Ascending aorta (tissue), 2 donors: ENCODE data around the gene NELL1. TPM values are rescaled to one million over a fixed set of nuclear protein-coding genes. Genes with fewer than 3 reads are reported as not detected.

Experiments used
- DNase-seq, 2 donors: peaks; one replicate each; pipeline ENCODE4 v3.0.0-alpha.2; 2019; ENCODE audit warnings: low spot score in 2 of 2
- H3K27ac ChIP-seq, 2 donors: fragments of 200-600 bp; sonication (generic); one replicate each; pipeline ENCODE4 v1.5.1; 2016 to 2017; ENCODE audit warnings: mild to moderate bottlenecking in 1 of 2
- H3K27me3 ChIP-seq: fragments of 200-600 bp; sonication (generic); one replicate; pipeline ENCODE4 v1.5.1; 2017
- H3K36me3 ChIP-seq, 2 donors: fragments of 200-600 bp; sonication (generic); one replicate each; pipeline ENCODE4 v1.5.1; 2016
- H3K4me1 ChIP-seq, 2 donors: fragments of 200-600 bp; sonication (generic); one replicate each; pipeline ENCODE4 v1.5.1; 2016 to 2017; ENCODE audit warnings: mild to moderate bottlenecking in 1 of 2
- H3K4me3 ChIP-seq, 2 donors: fragments of 200-600 bp; sonication (generic); one replicate each; pipeline ENCODE4 v1.5.1; 2016 to 2017; ENCODE audit warnings: mild to moderate bottlenecking in 1 of 2
- H3K9me3 ChIP-seq, 2 donors: fragments of 200-600 bp; sonication (generic); one replicate each; pipeline ENCODE4 v1.5.1; 2016
- intact Hi-C: fragments of 100-400 bp; cut with DNase I; formaldehyde crosslinking; loops from one replicate; pipeline ENCODE4 v1.15.1; 2023
- total RNA-seq: library from RNA; depleted of rRNA; stranded (reverse); fragments of >200 nt; gene quantifications from one replicate; pipeline ENCODE4 v1.1.0, GENCODE V29; 2016
- TF ChIP-seq, protein P1 (sequence below), 3 experiments: fragments of 200-600 bp in 2 of 3; fragments of 450-650 bp in 1 of 3; sonication (generic) in 2 of 3; IDR thresholded peaks; one replicate each; pipeline ENCODE4 v1.5.1; 2016 to 2019; ENCODE audit warnings: antibody characterized with exemption in 3 of 3, mild to moderate bottlenecking in 1 of 3, moderate library complexity in 1 of 3

The NELL1 gene
- total RNA-seq, 1 donor from 2014 or later: not detected

DNA sequence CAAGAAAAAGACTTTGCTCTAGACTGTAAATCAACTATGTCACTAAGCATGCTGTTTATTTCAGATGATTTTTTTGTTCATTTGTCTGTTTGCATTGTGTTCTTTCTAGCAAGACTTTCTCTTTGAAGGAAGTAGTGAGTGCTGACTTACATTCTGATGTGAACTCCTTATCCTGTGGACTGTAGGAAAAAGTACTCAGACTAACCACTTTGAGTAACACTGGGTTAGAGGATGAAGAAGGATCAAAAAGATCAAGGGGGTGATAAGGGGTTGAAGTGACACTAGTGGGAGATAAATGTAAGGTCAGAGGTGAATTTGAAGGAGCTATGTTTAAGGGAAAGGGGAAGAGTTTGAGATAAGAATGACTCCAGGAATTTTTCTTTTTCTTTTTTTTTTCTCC, 369.4 kb downstream of the NELL1 start:
- Histone ChIP-seq H3K9me3 (no peaks in the 10 kb centered on the region), H3K27ac (no peak overlapping the region), H3K36me3 (no peaks in the 10 kb centered on the region), H3K27me3 (no peaks in the 10 kb centered on the region), H3K4me3 (no peak overlapping the region), H3K4me1 (no peaks in the 10 kb centered on the region)
- TF ChIP-seq, protein P1, sequence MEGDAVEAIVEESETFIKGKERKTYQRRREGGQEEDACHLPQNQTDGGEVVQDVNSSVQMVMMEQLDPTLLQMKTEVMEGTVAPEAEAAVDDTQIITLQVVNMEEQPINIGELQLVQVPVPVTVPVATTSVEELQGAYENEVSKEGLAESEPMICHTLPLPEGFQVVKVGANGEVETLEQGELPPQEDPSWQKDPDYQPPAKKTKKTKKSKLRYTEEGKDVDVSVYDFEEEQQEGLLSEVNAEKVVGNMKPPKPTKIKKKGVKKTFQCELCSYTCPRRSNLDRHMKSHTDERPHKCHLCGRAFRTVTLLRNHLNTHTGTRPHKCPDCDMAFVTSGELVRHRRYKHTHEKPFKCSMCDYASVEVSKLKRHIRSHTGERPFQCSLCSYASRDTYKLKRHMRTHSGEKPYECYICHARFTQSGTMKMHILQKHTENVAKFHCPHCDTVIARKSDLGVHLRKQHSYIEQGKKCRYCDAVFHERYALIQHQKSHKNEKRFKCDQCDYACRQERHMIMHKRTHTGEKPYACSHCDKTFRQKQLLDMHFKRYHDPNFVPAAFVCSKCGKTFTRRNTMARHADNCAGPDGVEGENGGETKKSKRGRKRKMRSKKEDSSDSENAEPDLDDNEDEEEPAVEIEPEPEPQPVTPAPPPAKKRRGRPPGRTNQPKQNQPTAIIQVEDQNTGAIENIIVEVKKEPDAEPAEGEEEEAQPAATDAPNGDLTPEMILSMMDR (IDR thresholded peaks at IDR 0.05): no peak
- intact Hi-C loops: no loop called here
- DNase-seq: no peak

- Histone ChIP-seq H3K36me3 (no peaks in the 10 kb centered on the region), H3K4me3 (no peak overlapping the region), H3K9me3 (no peaks in the 10 kb centered on the region), H3K4me1 (no peaks in the 10 kb centered on the region), H3K27me3 (no peaks in the 10 kb centered on the region), H3K27ac (no peak overlapping the region)
- no peak for DNase-seq
- TF ChIP-seq, protein P1 (IDR thresholded peaks at IDR 0.05): no peak
- intact Hi-C loops: no loop called here
These were observed 371.2 kb downstream of the NELL1 start for GRCh38 chr11:21040630-21041029.

GRCh38 chr11:21048626-21049025, 379.2 kb downstream of the NELL1 start:
- Histone ChIP-seq H3K4me3 (no peak overlapping the region), H3K9me3 (no peaks in the 10 kb centered on the region), H3K4me1 (no peaks in the 10 kb centered on the region), H3K27ac (no peak overlapping the region), H3K27me3 (no peaks in the 10 kb centered on the region), H3K36me3 (no peaks in the 10 kb centered on the region)
- no peak for DNase-seq
- TF ChIP-seq, protein P1 (IDR thresholded peaks at IDR 0.05): no peak
- intact Hi-C loops: no loop called here

DNA sequence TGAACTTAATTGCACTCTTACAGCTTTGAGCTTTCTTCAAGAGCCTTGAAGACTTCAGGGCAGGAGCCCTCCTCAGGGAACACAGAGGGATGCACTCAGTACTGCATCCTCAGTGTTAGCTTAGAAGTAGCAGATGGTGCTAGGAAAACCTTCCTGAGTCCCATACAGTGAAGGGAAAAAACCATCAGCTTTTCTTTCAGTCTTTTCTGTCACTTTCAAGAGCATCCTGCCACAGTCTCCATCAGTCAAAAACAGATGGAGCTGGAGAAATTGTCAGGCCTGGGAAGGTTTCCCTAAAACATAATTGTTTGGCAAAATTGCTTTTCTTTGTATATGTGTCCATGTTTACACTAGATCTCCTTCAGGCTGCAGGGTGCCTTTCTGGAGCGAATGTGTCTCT, 384.1 kb downstream of the NELL1 start:
- Histone ChIP-seq H3K27ac (no peak overlapping the region), H3K9me3 (no peaks in the 10 kb centered on the region), H3K36me3 (no peaks in the 10 kb centered on the region), H3K4me3 (no peak overlapping the region), H3K27me3 (no peaks in the 10 kb centered on the region), H3K4me1 (no peaks in the 10 kb centered on the region)
- no peak for DNase-seq
- TF ChIP-seq, protein P1 (IDR thresholded peaks at IDR 0.05): no peak
- intact Hi-C loops: no loop called here

DNA sequence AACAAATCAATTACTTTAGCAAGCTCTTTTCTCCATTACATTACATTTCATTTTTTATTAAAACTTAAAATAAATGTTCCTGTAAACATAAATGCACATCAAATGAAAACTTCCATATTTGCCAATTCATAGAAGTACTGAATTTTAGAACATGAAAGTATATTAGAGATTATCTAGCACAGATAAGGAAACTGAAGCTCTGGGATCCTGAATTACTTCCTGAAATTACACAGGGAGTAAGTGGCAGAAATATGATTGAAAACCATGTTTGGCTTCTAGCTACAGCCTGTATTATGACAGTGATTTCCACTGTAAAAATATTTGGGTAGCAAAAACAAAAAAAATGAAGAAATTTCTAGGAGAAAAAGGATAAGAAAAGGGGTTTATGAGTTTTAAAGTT, 387.3 kb downstream of the NELL1 start:
- TF ChIP-seq, protein P1 (IDR thresholded peaks at IDR 0.05): no peak
- H3K9me3 ChIP-seq: no peaks in the 10 kb centered on the region
- no peaks in the 10 kb centered on the region for H3K36me3 ChIP-seq
- H3K27me3 ChIP-seq: no peaks in the 10 kb centered on the region
- H3K4me1 ChIP-seq: no peaks in the 10 kb centered on the region
- DNase-seq: no peak
- no peak overlapping the region for H3K27ac ChIP-seq
- no peak overlapping the region for H3K4me3 ChIP-seq
- intact Hi-C loops: no loop called here

- DNase-seq: no peak
- Histone ChIP-seq H3K9me3 (no peaks in the 10 kb centered on the region), H3K27ac (no peak overlapping the region), H3K4me3 (no peak overlapping the region), H3K27me3 (no peaks in the 10 kb centered on the region), H3K4me1 (no peaks in the 10 kb centered on the region), H3K36me3 (no peaks in the 10 kb centered on the region)
- intact Hi-C loops: no loop called here
- TF ChIP-seq, protein P1 (IDR thresholded peaks at IDR 0.05): no peak
These were observed 390.5 kb downstream of the NELL1 start for GRCh38 chr11:21059879-21060278.
